Calu3 (cell line): ENCODE results near the gene LONRF3. TPM values are rescaled to one million over a fixed set of nuclear protein-coding genes. Genes with fewer than 3 reads are reported as not detected.
"Not testable (repeated sequence)": the region's sequence is repeated elsewhere in the genome, so short reads cannot be mapped to it uniquely, and the experiment has no call there.

ENCODE experiments used
- BruUV-seq: library from RNA; stranded (reverse); fragments of 400-500 nt; replicated peaks from 2 replicates; lab custom pipeline; 2021; lab: Mats Ljungman, UMichigan
- CTCF ChIA-PET: fragments of 300-600 bp; sonication (Branson Sonifier 250); formaldehyde crosslinking; loops from one replicate; lab custom pipeline; 2022; ENCODE audit warnings: antibody characterized with exemption; lab: Charles Lee
- DNase-seq: peaks from one replicate; pipeline ENCODE4 v3.0.0; 2022
- H3K27ac Mint-ChIP-seq: one replicate; pipeline ENCODE4 v1.8.0; 2022; ENCODE audit warnings: mixed read lengths; ENCODE audit not compliant: unreplicated experiment
- H3K27me3 Mint-ChIP-seq: one replicate; pipeline ENCODE4 v1.8.0; 2022; ENCODE audit warnings: mixed read lengths; ENCODE audit not compliant: unreplicated experiment
- H3K36me3 Mint-ChIP-seq: one replicate; pipeline ENCODE4 v1.8.0; 2022; ENCODE audit warnings: mild to moderate bottlenecking, moderate library complexity, mixed read lengths; ENCODE audit not compliant: insufficient read depth, unreplicated experiment
- H3K4me1 Mint-ChIP-seq: one replicate; pipeline ENCODE4 v1.8.0; 2022; ENCODE audit warnings: mild to moderate bottlenecking, low read depth, mixed read lengths; ENCODE audit not compliant: unreplicated experiment
- H3K4me3 Mint-ChIP-seq: one replicate; pipeline ENCODE4 v1.8.0; 2022; ENCODE audit warnings: mild to moderate bottlenecking, low read depth, moderate library complexity, mixed read lengths; ENCODE audit not compliant: unreplicated experiment
- H3K9me3 Mint-ChIP-seq: one replicate; pipeline ENCODE4 v1.8.0; 2022; ENCODE audit warnings: low read depth, mixed read lengths; ENCODE audit not compliant: unreplicated experiment
- intact Hi-C: fragments of 100-400 bp; cut with micrococcal nuclease; formaldehyde crosslinking; loops from one replicate; pipeline ENCODE4 v1.10.0; 2022; ENCODE audit not compliant: unreplicated experiment
- total RNA-seq: library from RNA; stranded (reverse); gene quantifications from 2 replicates; pipeline ENCODE4 v1.2.3, GENCODE V29; 2022
- TF ChIP-seq, protein P1 (sequence below): fragments of 200-600 bp; IDR thresholded peaks from one replicate; pipeline ENCODE4 v1.8.0; 2022; ENCODE audit warnings: antibody characterized with exemption; ENCODE audit not compliant: unreplicated experiment

LONRF3 gene
- total RNA-seq, 1 experiment from 2014 or later = 6.7 TPM

DNA sequence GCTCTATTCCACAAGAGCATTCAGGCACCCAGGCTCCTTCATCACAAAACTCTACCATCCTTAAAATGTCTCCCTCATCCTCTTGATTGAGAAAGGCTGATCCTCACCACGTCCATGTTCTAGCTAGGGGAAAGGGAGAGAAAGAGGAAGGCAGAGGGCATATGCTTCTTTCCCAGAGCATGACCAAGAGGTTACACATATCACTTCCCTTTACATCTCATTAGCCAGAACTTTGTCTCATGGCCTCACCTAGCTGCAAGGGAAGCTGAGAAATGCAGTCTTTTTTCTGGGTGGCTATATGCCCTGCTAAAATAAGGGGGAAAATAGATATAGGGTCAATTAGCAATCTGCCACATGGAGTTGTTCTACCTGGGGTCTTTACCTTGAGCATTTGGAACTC, 42.7 kb downstream of the LONRF3 start:
- H3K9me3 Mint-ChIP-seq = no peaks in the 10 kb centered on the region
- TF ChIP-seq, protein P1, sequence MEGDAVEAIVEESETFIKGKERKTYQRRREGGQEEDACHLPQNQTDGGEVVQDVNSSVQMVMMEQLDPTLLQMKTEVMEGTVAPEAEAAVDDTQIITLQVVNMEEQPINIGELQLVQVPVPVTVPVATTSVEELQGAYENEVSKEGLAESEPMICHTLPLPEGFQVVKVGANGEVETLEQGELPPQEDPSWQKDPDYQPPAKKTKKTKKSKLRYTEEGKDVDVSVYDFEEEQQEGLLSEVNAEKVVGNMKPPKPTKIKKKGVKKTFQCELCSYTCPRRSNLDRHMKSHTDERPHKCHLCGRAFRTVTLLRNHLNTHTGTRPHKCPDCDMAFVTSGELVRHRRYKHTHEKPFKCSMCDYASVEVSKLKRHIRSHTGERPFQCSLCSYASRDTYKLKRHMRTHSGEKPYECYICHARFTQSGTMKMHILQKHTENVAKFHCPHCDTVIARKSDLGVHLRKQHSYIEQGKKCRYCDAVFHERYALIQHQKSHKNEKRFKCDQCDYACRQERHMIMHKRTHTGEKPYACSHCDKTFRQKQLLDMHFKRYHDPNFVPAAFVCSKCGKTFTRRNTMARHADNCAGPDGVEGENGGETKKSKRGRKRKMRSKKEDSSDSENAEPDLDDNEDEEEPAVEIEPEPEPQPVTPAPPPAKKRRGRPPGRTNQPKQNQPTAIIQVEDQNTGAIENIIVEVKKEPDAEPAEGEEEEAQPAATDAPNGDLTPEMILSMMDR = no peak
- H3K27me3 Mint-ChIP-seq = no peaks in the 10 kb centered on the region
- DNase-seq = no peak
- peaks cover 24% of the 10 kb centered on the region for H3K4me1 Mint-ChIP-seq
- CTCF ChIA-PET = no interaction called here
- no peak overlapping the region for H3K4me3 Mint-ChIP-seq
- intact Hi-C loops = no loop called here
- no peak overlapping the region for H3K27ac Mint-ChIP-seq
- BruUV-seq = no TSS peak
- H3K36me3 Mint-ChIP-seq = no peaks in the 10 kb centered on the region

DNA sequence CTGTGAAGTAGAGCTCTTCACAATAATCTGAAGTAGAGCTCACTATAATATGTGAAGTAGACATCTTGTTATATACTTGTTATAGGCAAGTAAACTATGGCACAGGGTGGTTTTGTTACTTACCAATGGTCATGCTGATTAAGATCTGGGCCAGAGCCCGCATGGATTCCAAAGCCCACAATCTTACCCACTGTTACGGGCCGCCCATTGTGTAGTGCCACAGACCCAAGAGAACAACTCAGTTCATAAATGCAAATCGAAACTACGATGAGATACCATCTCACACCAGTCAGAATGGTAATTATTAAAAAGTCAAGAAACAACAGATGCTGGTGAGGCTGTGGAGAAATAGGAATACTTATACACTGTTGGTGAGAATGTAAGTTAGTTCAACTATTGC, 51.5 kb downstream of the LONRF3 start:
- Mint-ChIP-seq H3K4me3 (no peak overlapping the region), H3K27me3 (peaks cover under 1% of the 10 kb centered on the region), H3K9me3 (no peaks in the 10 kb centered on the region), H3K27ac (no peak overlapping the region), H3K36me3 (no peaks in the 10 kb centered on the region), H3K4me1 (no peaks in the 10 kb centered on the region)
- CTCF ChIA-PET = no interaction called here
- no TSS peak for BruUV-seq
- TF ChIP-seq, protein P1 = no peak
- intact Hi-C loops = no loop called here
- no peak for DNase-seq

- BruUV-seq, H3K36me3 Mint-ChIP-seq, H3K9me3 Mint-ChIP-seq, H3K27ac Mint-ChIP-seq, intact Hi-C loops, H3K4me1 Mint-ChIP-seq, H3K4me3 Mint-ChIP-seq, DNase-seq, H3K27me3 Mint-ChIP-seq, CTCF ChIA-PET: not testable (repeated sequence)
Measured at GRCh38 chrX:119026344-119026743, 51.9 kb downstream of the LONRF3 start.

- BruUV-seq, H3K4me3 Mint-ChIP-seq, intact Hi-C loops, DNase-seq, H3K36me3 Mint-ChIP-seq, H3K9me3 Mint-ChIP-seq, H3K4me1 Mint-ChIP-seq, H3K27ac Mint-ChIP-seq, CTCF ChIA-PET: not testable (repeated sequence)
- peaks cover 16% of the 10 kb centered on the region for H3K27me3 Mint-ChIP-seq
Measured at GRCh38 chrX:119027960-119028732, 53.7 kb downstream of the LONRF3 start.

DNA sequence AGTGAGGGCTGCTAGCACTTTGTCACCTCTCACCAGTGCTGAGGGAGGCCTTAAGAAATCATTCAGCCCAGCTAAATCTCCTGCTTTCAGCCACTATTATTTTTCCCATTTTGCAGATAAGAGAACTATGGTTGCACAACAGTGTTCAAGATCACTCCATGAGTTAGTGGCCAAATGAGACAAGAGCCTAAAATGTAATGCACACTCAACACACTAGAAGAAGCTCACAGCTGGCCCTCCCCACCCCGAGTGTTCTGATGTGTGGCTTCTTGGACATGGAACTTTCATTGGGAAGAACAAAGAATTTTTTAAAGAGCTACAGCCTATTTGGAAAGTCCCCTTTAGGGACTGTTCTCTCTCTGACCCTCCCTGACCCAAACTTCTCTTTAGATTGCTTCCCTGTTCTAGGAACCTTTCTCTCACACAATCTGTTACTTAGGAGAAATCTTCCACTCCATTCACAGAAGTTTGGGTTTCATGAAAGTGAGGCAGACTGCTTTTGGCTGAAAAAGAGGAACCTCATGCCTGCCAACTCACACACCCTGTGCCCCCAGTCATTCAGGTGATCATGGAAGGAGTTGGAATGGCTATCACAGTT, 54.4 kb downstream of the LONRF3 start:
- peaks cover 22% of the 10 kb centered on the region for H3K27me3 Mint-ChIP-seq
- no TSS peak for BruUV-seq
- TF ChIP-seq, protein P1 = no peak
- intact Hi-C loops = no loop called here
- CTCF ChIA-PET = no interaction called here
- no peaks in the 10 kb centered on the region for H3K36me3 Mint-ChIP-seq
- H3K4me3 Mint-ChIP-seq = no peak overlapping the region
- H3K27ac Mint-ChIP-seq = no peak overlapping the region
- H3K9me3 Mint-ChIP-seq = no peaks in the 10 kb centered on the region
- H3K4me1 Mint-ChIP-seq = no peaks in the 10 kb centered on the region
- no peak for DNase-seq

DNA sequence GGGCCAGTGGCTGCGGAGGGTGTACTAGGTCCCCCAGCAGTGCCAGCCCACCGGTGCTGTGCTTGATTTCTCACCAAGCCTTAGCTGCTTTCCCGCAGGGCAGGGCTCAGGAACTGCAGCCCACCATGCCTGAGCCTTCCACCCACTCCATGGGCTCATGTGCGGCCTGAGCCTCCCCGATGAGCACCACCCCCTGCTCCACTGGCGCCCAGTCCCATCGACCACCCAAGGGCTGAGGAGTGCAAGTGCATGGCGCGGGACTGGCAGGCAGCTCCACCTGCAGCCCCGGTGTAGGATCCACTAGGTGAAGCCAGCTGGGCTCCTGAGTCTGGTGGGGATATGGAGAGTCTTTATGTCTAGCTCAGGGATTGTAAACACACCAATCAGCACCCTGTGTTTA, 55.2 kb downstream of the LONRF3 start:
- H3K4me1 Mint-ChIP-seq, H3K4me3 Mint-ChIP-seq, H3K36me3 Mint-ChIP-seq, BruUV-seq, intact Hi-C loops, H3K27ac Mint-ChIP-seq, DNase-seq, H3K9me3 Mint-ChIP-seq: not testable (repeated sequence)
- H3K27me3 Mint-ChIP-seq = peaks cover 28% of the 10 kb centered on the region
- CTCF ChIA-PET = interaction anchor here (0.6 kb wide), 1 partner anchor 98 kb away, joined by 5 read pairs; no protein-coding TSS in a partner anchor
